ENCODE data around the gene NPBWR2. TPM values are rescaled to one million over a fixed set of nuclear protein-coding genes. Genes with fewer than 3 reads are reported as not detected.

NPBWR2 gene
- total RNA-seq, 1 donor from 2014 or later: not detected

- Histone ChIP-seq H3K36me3 (no peaks in the 10 kb centered on the region), H3K27ac (no peak overlapping the region), H3K4me3 (no peak overlapping the region), H3K27me3 (no peaks in the 10 kb centered on the region), H3K4me1 (no peaks in the 10 kb centered on the region), H3K9me3 (no peaks in the 10 kb centered on the region)
- intact Hi-C loops (cut with DNase I): no loop called here
- TF ChIP-seq, protein P1, sequence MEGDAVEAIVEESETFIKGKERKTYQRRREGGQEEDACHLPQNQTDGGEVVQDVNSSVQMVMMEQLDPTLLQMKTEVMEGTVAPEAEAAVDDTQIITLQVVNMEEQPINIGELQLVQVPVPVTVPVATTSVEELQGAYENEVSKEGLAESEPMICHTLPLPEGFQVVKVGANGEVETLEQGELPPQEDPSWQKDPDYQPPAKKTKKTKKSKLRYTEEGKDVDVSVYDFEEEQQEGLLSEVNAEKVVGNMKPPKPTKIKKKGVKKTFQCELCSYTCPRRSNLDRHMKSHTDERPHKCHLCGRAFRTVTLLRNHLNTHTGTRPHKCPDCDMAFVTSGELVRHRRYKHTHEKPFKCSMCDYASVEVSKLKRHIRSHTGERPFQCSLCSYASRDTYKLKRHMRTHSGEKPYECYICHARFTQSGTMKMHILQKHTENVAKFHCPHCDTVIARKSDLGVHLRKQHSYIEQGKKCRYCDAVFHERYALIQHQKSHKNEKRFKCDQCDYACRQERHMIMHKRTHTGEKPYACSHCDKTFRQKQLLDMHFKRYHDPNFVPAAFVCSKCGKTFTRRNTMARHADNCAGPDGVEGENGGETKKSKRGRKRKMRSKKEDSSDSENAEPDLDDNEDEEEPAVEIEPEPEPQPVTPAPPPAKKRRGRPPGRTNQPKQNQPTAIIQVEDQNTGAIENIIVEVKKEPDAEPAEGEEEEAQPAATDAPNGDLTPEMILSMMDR (IDR thresholded peaks at IDR 0.05): no peak
- no peak for DNase-seq (ENCODE audit: low spot score in 2 of 2)
Observed at GRCh38 chr20:64115171-64115911, 8.0 kb upstream of the NPBWR2 start.

DNA sequence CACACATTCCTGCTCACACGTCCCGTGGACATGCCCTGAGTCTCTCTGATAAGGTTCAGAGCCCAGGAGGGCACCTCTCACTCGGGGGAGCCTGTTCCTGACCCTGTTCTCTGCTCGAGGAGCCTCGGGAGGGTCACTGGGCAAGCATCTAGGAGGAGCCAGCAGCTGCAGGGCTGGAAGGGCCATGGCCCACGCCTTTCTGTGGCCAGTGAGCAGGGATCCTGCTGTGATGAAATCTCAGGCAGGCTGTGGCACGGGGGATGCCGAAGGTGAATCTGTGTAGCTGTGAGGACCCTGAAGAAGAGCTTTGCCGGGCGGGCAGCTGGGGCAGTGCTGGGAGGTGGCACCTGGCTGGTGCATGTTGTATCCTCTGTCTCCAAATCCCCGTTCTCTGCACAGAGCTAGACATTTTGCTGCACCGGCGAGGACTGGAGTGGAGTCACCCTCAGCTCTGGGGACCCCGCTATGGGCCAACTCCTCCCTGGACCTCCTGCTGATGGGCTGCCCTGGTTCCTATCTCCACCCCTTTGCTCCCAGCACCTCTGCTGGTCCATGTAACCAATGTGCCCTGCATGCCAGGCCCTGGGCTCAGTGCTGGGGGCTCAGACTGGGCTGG lies 7.1 kb upstream of the NPBWR2 start:
- intact Hi-C loops (cut with DNase I): no loop called here
- Histone ChIP-seq H3K4me1 (no peaks in the 10 kb centered on the region), H3K4me3 (no peak overlapping the region), H3K36me3 (no peaks in the 10 kb centered on the region), H3K27me3 (no peaks in the 10 kb centered on the region), H3K9me3 (no peaks in the 10 kb centered on the region), H3K27ac (no peak overlapping the region)
- TF ChIP-seq, protein P1 (IDR thresholded peaks at IDR 0.05): no peak
- DNase-seq (ENCODE audit: low spot score in 2 of 2): no peak

GRCh38 chr20:64113796-64114355 lies 6.5 kb upstream of the NPBWR2 start:
- Histone ChIP-seq H3K27me3 (no peaks in the 10 kb centered on the region), H3K9me3 (no peaks in the 10 kb centered on the region), H3K4me1 (no peaks in the 10 kb centered on the region), H3K36me3 (no peaks in the 10 kb centered on the region), H3K27ac (no peak overlapping the region), H3K4me3 (no peak overlapping the region)
- TF ChIP-seq, protein P1 (IDR thresholded peaks at IDR 0.05): no peak
- DNase-seq (ENCODE audit: low spot score in 2 of 2): no peak
- intact Hi-C loops (cut with DNase I): no loop called here

- H3K9me3 ChIP-seq: no peaks in the 10 kb centered on the region
- no peak overlapping the region for H3K4me3 ChIP-seq
- no peaks in the 10 kb centered on the region for H3K36me3 ChIP-seq
- TF ChIP-seq, protein P1 (IDR thresholded peaks at IDR 0.05): no peak
- DNase-seq (ENCODE audit: low spot score in 2 of 2): no peak
- H3K4me1 ChIP-seq: no peaks in the 10 kb centered on the region
- H3K27ac ChIP-seq: no peak overlapping the region
- no peaks in the 10 kb centered on the region for H3K27me3 ChIP-seq
- intact Hi-C loops (cut with DNase I): no loop called here
Observed at GRCh38 chr20:64113444-64113775, 6.0 kb upstream of the NPBWR2 start.

- intact Hi-C loops (cut with DNase I): no loop called here
- TF ChIP-seq, protein P1 (IDR thresholded peaks at IDR 0.05): no peak
Observed at GRCh38 chr20:64112691-64113443, 5.5 kb upstream of the NPBWR2 start.

More at GRCh38 chr20:64112691-64113443, 5.5 kb upstream of the NPBWR2 start:
- Histone ChIP-seq H3K4me3 (no peak overlapping the region), H3K27me3 (no peaks in the 10 kb centered on the region), H3K9me3 (no peaks in the 10 kb centered on the region), H3K36me3 (no peaks in the 10 kb centered on the region), H3K4me1 (no peaks in the 10 kb centered on the region), H3K27ac (no peak overlapping the region)
- DNase-seq (ENCODE audit: low spot score in 2 of 2): peak in 1 of 2 donors; percentile 1

Data from ascending aorta (tissue), 2 donors.